ENCODE measurements around the gene NLRP11.

- no peak for TF ChIP-seq CTCF (IDR thresholded peaks at IDR 0.05; ENCODE audit: low read depth, low read length, poor library complexity, severe bottlenecking)
- no peak for TF ChIP-seq EZH2phosphoT487 (IDR thresholded peaks at IDR 0.05; ENCODE audit: borderline replicate concordance, low read length)
These were observed 6.5 kb upstream of the NLRP11 start for GRCh38 chr19:55838251-55838650.

Measured in DOHH2 (cell line).